GM21723 (cell line): Measurements from ENCODE around the gene PRKAR1B.
"Not testable (repeated sequence)": the region's sequence is repeated elsewhere in the genome, so short reads cannot be mapped to it uniquely, and the experiment has no call there.

Experiments used
- ATAC-seq: cut with Tn5 transposase; IDR thresholded peaks from one replicate; pipeline ENCODE4 v1.9.1; 2021; ENCODE audit warnings: mild to moderate bottlenecking, moderate library complexity; ENCODE audit not compliant: unreplicated experiment

The PRKAR1B gene

GRCh38 chr7:563629-564170 lies 163.4 kb downstream of the PRKAR1B start:
- no peak for ATAC-seq

DNA sequence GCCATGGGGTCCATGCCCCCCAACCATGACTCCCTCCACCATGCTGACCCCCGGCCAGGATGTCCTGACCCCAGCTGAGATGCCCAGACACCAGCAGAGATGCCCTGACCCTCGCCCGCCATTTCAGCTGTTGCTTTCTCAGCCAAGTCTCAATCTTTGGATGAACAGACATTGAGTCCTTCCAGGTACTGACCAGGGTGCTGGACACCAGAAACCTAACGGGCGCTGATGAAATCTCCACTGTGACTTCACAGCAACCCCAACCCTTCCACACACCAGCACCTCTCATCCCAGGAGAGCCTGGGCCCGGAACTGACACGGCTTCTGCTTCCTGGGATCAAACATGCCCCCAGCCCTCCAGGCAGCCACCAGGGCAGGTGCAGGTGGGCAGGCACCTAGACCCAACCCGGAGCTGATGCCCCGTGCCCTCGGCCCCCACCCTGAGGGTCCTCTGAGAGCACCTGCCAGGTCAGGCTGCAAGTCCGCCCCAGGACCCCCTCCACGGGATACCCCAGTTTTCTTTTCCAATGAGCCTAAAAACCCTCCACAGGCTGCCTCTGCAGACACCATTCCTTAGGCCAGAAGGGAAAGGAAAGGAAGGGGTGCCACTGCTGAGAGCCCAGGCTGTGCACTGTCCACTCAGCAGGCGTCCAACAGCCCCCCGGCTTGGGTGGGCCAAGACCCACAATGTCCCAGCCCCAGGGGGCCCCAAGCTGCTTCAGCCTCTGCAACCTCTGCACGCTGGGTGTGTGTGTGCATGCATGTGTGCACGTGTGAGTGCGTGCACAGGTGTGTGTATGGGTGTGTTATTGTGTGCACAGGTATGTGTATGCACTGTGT lies 164.1 kb downstream of the PRKAR1B start:
- ATAC-seq = no peak

- ATAC-seq = no peak
These were observed 164.8 kb downstream of the PRKAR1B start for GRCh38 chr7:562374-562675.

DNA sequence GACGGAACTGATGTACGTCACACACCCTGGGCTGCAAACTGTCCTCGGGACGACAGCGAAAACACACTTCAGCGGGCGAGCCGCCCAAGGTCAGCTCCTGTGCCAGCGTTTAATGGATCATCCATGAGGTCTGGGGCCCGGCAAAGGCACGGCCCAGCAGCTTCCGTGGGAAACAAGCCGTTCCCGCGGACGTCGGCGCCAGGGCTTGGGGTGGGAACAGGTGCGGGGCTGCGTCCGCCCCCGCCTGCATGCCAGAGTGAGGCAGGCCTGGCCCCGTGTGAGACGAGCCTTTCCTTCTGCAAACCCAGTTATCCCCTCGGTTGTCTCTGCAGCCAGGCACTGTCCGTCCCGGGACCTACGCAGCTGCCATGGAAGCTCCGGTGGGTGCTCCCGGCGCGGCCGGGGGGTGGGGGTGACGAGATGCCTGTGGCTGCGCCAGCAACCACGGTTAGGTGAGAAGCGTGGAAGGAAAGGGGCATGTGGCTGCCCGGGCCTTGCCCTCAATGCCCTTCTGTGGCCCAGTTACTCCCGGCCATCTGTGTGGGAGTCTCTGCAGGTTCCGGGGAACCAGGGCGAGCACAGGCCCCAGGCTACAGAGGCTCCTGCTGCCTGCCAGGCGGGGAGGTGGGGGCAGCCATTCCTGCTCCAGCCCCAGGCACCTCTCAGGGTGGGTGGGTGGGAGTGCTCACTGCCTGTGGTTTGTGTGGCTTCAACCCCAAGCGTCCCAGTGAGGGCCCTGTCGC lies 165.3 kb downstream of the PRKAR1B start:
- no peak for ATAC-seq

GRCh38 chr7:560966-561630 lies 166.0 kb downstream of the PRKAR1B start:
- no peak for ATAC-seq

GRCh38 chr7:559396-559705 lies 167.7 kb downstream of the PRKAR1B start:
- no peak for ATAC-seq

DNA sequence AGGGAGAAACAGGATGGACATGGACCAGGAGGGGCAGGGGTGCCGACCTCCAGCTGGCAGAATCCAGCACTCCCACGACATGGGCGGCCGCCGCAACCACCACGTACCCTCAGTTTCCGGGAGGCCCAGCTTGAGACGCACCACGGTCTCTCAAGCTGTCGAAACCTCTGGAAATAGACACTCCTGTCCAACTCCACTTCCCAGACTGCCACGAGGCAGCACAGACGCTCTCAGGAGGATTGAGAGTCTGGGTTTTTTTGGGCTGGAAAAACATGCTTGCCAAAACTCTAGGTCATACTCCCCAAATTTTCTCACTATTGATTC lies 169.6 kb downstream of the PRKAR1B start:
- no peak for ATAC-seq

- no peak for ATAC-seq
These were observed 170.1 kb downstream of the PRKAR1B start for GRCh38 chr7:556837-557557.

- ATAC-seq = no peak
These were observed 170.7 kb downstream of the PRKAR1B start for GRCh38 chr7:556291-556826.

GRCh38 chr7:555551-556160 lies 171.4 kb downstream of the PRKAR1B start:
- no peak for ATAC-seq

GRCh38 chr7:553636-554111 lies 173.4 kb downstream of the PRKAR1B start:
- no peak for ATAC-seq

DNA sequence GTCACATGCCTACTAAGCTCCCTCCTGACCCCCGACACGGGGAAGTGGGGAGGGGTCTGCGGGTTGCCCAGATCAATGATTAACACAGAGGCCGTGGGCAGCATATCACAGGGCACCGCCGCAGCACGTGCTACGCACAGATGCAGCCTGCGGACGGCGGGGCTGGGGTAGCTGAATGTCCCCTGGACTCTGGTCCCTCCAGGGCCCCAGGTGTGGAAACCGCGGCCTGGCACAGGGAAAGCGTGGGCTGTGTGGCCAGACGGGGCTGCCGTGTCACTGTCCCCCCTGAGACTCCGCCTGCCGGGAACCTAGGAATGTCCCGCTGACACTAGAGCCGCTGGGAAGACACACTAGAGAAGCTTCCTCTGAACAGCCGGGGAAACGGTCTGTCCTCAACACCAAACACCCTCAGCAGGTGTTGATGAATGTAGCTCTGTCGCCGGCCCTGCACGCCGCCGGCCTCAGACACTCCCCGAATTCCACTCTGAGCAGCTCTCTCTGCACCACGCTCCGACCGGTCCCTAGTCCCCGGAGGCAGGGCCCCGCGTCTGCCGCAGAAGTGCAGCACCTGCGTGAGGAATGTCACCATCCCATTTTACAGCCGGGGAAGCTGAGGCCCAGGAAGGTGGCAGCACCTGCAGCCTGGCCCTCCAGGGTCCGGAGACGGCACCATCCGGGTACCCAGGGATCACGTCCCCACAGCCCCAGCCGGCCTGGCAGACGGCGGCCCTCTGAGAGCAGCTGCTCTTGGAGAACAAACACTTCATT lies 174.0 kb downstream of the PRKAR1B start:
- no peak for ATAC-seq

GRCh38 chr7:552151-552867 lies 174.8 kb downstream of the PRKAR1B start:
- not testable (repeated sequence) for ATAC-seq

GRCh38 chr7:551615-551970 lies 175.5 kb downstream of the PRKAR1B start:
- not testable (repeated sequence) for ATAC-seq

GRCh38 chr7:550881-551614 lies 176.0 kb downstream of the PRKAR1B start:
- no peak for ATAC-seq

DNA sequence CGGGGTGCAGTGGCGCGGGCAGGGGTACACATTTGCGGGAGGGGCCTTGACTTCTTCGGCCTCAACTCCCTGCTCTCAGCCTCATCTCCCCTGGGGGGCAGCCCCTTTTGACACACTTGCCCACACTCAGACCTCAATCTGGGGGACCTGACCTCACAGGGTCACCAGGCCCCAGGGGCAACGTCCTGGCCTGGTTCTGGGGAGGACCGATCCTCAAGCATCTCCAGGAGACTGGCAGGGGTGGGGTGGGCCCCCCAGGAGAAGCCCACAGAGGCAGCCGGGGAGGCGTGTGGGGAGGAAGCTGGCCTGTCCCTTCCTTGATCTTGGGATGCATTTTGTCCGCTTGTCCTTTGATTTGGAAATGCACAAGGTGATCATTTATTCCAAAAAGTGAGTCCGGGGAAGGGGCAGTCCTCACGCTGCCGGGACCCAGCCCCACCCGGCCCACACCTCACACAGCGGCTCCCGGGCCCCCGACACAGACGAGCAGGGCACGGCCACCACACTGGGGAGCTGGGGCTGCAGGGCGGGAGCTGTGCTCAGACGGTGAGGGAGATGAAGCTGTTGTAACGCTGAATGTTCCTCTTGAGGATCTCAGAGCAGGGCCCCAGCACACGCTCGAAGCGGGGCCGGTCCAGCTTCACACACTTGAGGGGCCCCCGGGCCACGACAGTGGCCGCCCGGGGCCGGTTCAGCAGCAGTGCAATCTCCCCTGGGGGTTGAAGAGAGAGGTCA lies 177.0 kb downstream of the PRKAR1B start:
- ATAC-seq = no peak

- no peak for ATAC-seq
These were observed 177.8 kb downstream of the PRKAR1B start for GRCh38 chr7:549066-549890.
